ENCODE results near the gene ZNF787. TPM values are rescaled to one million over a fixed set of nuclear protein-coding genes. Genes with fewer than 3 reads are reported as not detected.
"Not testable (repeated sequence)": the region's sequence is repeated elsewhere in the genome, so short reads cannot be mapped to it uniquely, and the experiment has no call there.

ZNF787 gene
- total and polyA plus RNA-seq, 10 donors = 16.6 to 53.8 (median 30.9) TPM

GRCh38 chr19:56105831-56106396 lies 15.2 kb downstream of the ZNF787 start:
- H3K9me3 ChIP-seq; intact Hi-C loops (cut with DNase I; ENCODE audit: low total_unique reads); H3K27me3 ChIP-seq (replicated peaks in 1 of 7); DNase-seq: not testable (repeated sequence)
- Histone ChIP-seq H3K4me3 (peak overlapping the region in 2 of 8 donors; percentile 2 to 41), H3K27ac (peak overlapping the region in 6 of 8 donors; percentile 19 to 99 (median 86)), H3K4me1 (peaks cover 41 to 94% (median 88%) of the 10 kb centered on the region in 6 donors), H3K36me3 (peaks cover 0 to 49% (median 22%) of the 10 kb centered on the region in 6 donors)
- 90 to 98% (median 94%) methylated on average over 50 to 61 of the region's 61 CpGs for WGBS, 5 donors
- peak in 1 of 3 donors; percentile 35 for TF ChIP-seq POLR2AphosphoS5 (IDR thresholded peaks at IDR 0.05)

GRCh38 chr19:56105090-56105701 lies 15.9 kb downstream of the ZNF787 start:
- WGBS, 5 donors = 12 to 24% (median 15%) methylated on average over 22 of the region's 22 CpGs
- intact Hi-C loops (cut with DNase I; ENCODE audit: low total_unique reads) = no loop called here
- H3K4me1 ChIP-seq = peaks cover 34 to 89% (median 82%) of the 10 kb centered on the region in 6 donors
- no peaks in the 10 kb centered on the region for H3K9me3 ChIP-seq
- peak overlapping the region in 2 of 8 donors; percentile 2 to 41 for H3K4me3 ChIP-seq
- TF ChIP-seq POLR2A (IDR thresholded peaks at IDR 0.05) (no peak), CTCF (IDR thresholded peaks at IDR 0.05 in 8 of 11, conservative IDR thresholded peaks at IDR 0.05 in 3 of 11) (peak; percentile 39 to 84 (median 74)), POLR2AphosphoS5 (IDR thresholded peaks at IDR 0.05) (peak; percentile 63 to 66 (median 65))
- H3K27ac ChIP-seq = peak overlapping the region; percentile 17 to 99 (median 66)
- H3K36me3 ChIP-seq = peaks cover 0 to 56% (median 24%) of the 10 kb centered on the region in 6 donors
- DNase-seq = peak; percentile 92
- H3K27me3 ChIP-seq (replicated peaks in 1 of 7) = no peaks in the 10 kb centered on the region

- TF ChIP-seq POLR2AphosphoS5 (IDR thresholded peaks at IDR 0.05) = no peak
- TF ChIP-seq CTCF (IDR thresholded peaks at IDR 0.05 in 8 of 11, conservative IDR thresholded peaks at IDR 0.05 in 3 of 11) = no peak
- TF ChIP-seq POLR2A (IDR thresholded peaks at IDR 0.05) = no peak
- peaks cover 0 to 63% (median 30%) of the 10 kb centered on the region in 6 donors for H3K36me3 ChIP-seq
- WGBS, 5 donors = 91 to 96% (median 94%) methylated on average over 20 to 29 of the region's 29 CpGs
- H3K27me3 ChIP-seq (replicated peaks in 1 of 7) = no peaks in the 10 kb centered on the region
- H3K4me3 ChIP-seq = peak overlapping the region in 1 of 8 donors; percentile 41
- peak overlapping the region in 5 of 8 donors; percentile 52 to 99 (median 91) for H3K27ac ChIP-seq
- peak; percentile 73 for DNase-seq
- intact Hi-C loops (cut with DNase I; ENCODE audit: low total_unique reads) = no loop called here
- no peaks in the 10 kb centered on the region for H3K9me3 ChIP-seq
- H3K4me1 ChIP-seq = peaks cover 27 to 88% (median 77%) of the 10 kb centered on the region in 6 donors
These were observed 16.7 kb downstream of the ZNF787 start for GRCh38 chr19:56104423-56104822.

GRCh38 chr19:56103027-56103614 lies 18.0 kb downstream of the ZNF787 start:
- 55 to 71% (median 60%) methylated on average over 11 to 20 of the region's 20 CpGs for WGBS, 5 donors
- Histone ChIP-seq H3K27ac (peak overlapping the region in 7 of 8 donors; percentile 4 to 76 (median 70)), H3K4me3 (peak overlapping the region in 1 of 8 donors; percentile 7), H3K36me3 (peaks cover 0 to 75% (median 30%) of the 10 kb centered on the region in 6 donors), H3K27me3 (replicated peaks in 1 of 7) (no peaks in the 10 kb centered on the region), H3K4me1 (peaks cover 16 to 81% (median 66%) of the 10 kb centered on the region in 6 donors), H3K9me3 (no peaks in the 10 kb centered on the region)
- DNase-seq = peak; percentile 75
- intact Hi-C loops (cut with DNase I; ENCODE audit: low total_unique reads) = no loop called here
- TF ChIP-seq POLR2AphosphoS5 (IDR thresholded peaks at IDR 0.05) (peak in 2 of 3 donors; percentile 10 to 47), POLR2A (IDR thresholded peaks at IDR 0.05) (no peak), CTCF (IDR thresholded peaks at IDR 0.05 in 8 of 11, conservative IDR thresholded peaks at IDR 0.05 in 3 of 11) (no peak)

All from spleen (tissue), 11 donors.